HL-60 (cell line): ENCODE data around the gene CREBBP.

Experiments
- GABPA ChIP-seq: IDR thresholded peaks from 2 replicates; pipeline ENCODE4 v1.6.1; 2012; ENCODE audit warnings: low read depth
- POLR2AphosphoS5 ChIP-seq: IDR thresholded peaks from 2 replicates; pipeline ENCODE4 v1.6.1; 2012; ENCODE audit warnings: low read depth
- SPI1 ChIP-seq: IDR thresholded peaks from 2 replicates; pipeline ENCODE4 v1.6.1; 2012; ENCODE audit warnings: low read depth, mild to moderate bottlenecking, borderline replicate concordance
- TF ChIP-seq, protein P1 (sequence below): IDR thresholded peaks from one replicate; pipeline ENCODE4 v1.5.1; 2011; ENCODE audit warnings: low read length, control low read depth, inconsistent platforms; ENCODE audit not compliant: insufficient read depth
- TF ChIP-seq, protein P2 (sequence below): IDR thresholded peaks from 2 replicates; pipeline ENCODE4 v1.6.1; 2012; ENCODE audit warnings: low read depth; ENCODE audit not compliant: insufficient replicate concordance

- TF ChIP-seq, protein P1, sequence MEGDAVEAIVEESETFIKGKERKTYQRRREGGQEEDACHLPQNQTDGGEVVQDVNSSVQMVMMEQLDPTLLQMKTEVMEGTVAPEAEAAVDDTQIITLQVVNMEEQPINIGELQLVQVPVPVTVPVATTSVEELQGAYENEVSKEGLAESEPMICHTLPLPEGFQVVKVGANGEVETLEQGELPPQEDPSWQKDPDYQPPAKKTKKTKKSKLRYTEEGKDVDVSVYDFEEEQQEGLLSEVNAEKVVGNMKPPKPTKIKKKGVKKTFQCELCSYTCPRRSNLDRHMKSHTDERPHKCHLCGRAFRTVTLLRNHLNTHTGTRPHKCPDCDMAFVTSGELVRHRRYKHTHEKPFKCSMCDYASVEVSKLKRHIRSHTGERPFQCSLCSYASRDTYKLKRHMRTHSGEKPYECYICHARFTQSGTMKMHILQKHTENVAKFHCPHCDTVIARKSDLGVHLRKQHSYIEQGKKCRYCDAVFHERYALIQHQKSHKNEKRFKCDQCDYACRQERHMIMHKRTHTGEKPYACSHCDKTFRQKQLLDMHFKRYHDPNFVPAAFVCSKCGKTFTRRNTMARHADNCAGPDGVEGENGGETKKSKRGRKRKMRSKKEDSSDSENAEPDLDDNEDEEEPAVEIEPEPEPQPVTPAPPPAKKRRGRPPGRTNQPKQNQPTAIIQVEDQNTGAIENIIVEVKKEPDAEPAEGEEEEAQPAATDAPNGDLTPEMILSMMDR: no peak
- no peak for TF ChIP-seq POLR2AphosphoS5
- no peak for TF ChIP-seq SPI1
- no peak for TF ChIP-seq GABPA
- TF ChIP-seq, protein P2, sequence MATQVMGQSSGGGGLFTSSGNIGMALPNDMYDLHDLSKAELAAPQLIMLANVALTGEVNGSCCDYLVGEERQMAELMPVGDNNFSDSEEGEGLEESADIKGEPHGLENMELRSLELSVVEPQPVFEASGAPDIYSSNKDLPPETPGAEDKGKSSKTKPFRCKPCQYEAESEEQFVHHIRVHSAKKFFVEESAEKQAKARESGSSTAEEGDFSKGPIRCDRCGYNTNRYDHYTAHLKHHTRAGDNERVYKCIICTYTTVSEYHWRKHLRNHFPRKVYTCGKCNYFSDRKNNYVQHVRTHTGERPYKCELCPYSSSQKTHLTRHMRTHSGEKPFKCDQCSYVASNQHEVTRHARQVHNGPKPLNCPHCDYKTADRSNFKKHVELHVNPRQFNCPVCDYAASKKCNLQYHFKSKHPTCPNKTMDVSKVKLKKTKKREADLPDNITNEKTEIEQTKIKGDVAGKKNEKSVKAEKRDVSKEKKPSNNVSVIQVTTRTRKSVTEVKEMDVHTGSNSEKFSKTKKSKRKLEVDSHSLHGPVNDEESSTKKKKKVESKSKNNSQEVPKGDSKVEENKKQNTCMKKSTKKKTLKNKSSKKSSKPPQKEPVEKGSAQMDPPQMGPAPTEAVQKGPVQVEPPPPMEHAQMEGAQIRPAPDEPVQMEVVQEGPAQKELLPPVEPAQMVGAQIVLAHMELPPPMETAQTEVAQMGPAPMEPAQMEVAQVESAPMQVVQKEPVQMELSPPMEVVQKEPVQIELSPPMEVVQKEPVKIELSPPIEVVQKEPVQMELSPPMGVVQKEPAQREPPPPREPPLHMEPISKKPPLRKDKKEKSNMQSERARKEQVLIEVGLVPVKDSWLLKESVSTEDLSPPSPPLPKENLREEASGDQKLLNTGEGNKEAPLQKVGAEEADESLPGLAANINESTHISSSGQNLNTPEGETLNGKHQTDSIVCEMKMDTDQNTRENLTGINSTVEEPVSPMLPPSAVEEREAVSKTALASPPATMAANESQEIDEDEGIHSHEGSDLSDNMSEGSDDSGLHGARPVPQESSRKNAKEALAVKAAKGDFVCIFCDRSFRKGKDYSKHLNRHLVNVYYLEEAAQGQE: no peak
These were observed 72.0 kb downstream of the CREBBP start for GRCh38 chr16:3808308-3809063.
